ENCODE results near the gene HOXC5.

The HOXC5 gene

GRCh38 chr12:54032627-54033100 is at the start of gene HOXC5:
HOXC5 (plus strand) TSS chr12:54033050; CDS start chr12:54033123, 73 bp downstream.
- DNase-seq: peak; percentile 90

- DNase-seq: no peak
Observed at GRCh38 chr12:53983568-53983949, 49.3 kb upstream of the HOXC5 start.

GRCh38 chr12:53983950-53984572 is 48.8 kb upstream of the HOXC5 start:
- DNase-seq: no peak

GRCh38 chr12:53984901-53985691 is 47.8 kb upstream of the HOXC5 start, which contains the start of gene HOXC10:
HOXC10 (plus strand) TSS chr12:53985146; CDS start chr12:53985260, 114 bp downstream.
- DNase-seq: peak; percentile 98

- no peak for DNase-seq
Observed at GRCh38 chr12:53985692-53985993, 47.2 kb upstream of the HOXC5 start.

- DNase-seq: no peak
Observed at GRCh38 chr12:53985994-53986685, 46.7 kb upstream of the HOXC5 start.

- DNase-seq: no peak
Observed at GRCh38 chr12:53986686-53987483, 46.0 kb upstream of the HOXC5 start.

GRCh38 chr12:53987787-53988230 is 45.0 kb upstream of the HOXC5 start:
- DNase-seq: no peak

GRCh38 chr12:53988541-53989226 is 44.2 kb upstream of the HOXC5 start:
- no peak for DNase-seq

- DNase-seq: peak; percentile 79
Observed at GRCh38 chr12:53989227-53990113, 43.4 kb upstream of the HOXC5 start.

- no peak for DNase-seq
Observed at GRCh38 chr12:53990311-53991076, 42.4 kb upstream of the HOXC5 start.

GRCh38 chr12:53991077-53991460 is 41.8 kb upstream of the HOXC5 start:
- DNase-seq: peak; percentile 80

GRCh38 chr12:53992377-53992889 is 40.4 kb upstream of the HOXC5 start:
- DNase-seq: no peak

- DNase-seq: no peak
Observed at GRCh38 chr12:53993162-53994008, 39.5 kb upstream of the HOXC5 start.

GRCh38 chr12:53994009-53994263 is 38.9 kb upstream of the HOXC5 start:
- DNase-seq: no peak

- DNase-seq: no peak
Observed at GRCh38 chr12:53994264-53995001, 38.4 kb upstream of the HOXC5 start.

GRCh38 chr12:53995002-53995377 is 37.9 kb upstream of the HOXC5 start:
- no peak for DNase-seq

GRCh38 chr12:53995378-53996239 is 37.2 kb upstream of the HOXC5 start:
- DNase-seq: peak; percentile 89
